ENCODE measurements around the gene ZSCAN12.

GRCh38 chr6:28357036-28357435 is 42.5 kb downstream of the ZSCAN12 start:
- TF ChIP-seq CBX5 (CRISPR knock-in tag; IDR thresholded peaks at IDR 0.05; ENCODE audit: borderline replicate concordance) (no peak), SSRP1 (CRISPR knock-in tag; IDR thresholded peaks at IDR 0.05) (no peak), ZNF232 (CRISPR knock-in tag; IDR thresholded peaks at IDR 0.05; ENCODE audit: borderline replicate concordance) (no peak), ZBTB49 (CRISPR knock-in tag; IDR thresholded peaks at IDR 0.05; ENCODE audit: borderline replicate concordance) (no peak), ATF2 (CRISPR knock-in tag; IDR thresholded peaks at IDR 0.05) (no peak), RNF219 (CRISPR knock-in tag; IDR thresholded peaks at IDR 0.05) (no peak), RAD21 (CRISPR knock-in tag; IDR thresholded peaks at IDR 0.05) (no peak), SMC3 (IDR thresholded peaks at IDR 0.05; ENCODE audit: low read length) (no peak), ETV6 (CRISPR knock-in tag; conservative IDR thresholded peaks at IDR 0.05) (no peak), CTCF (CRISPR knock-in tag; IDR thresholded peaks at IDR 0.05) (no peak), ZBTB43 (CRISPR knock-in tag; conservative IDR thresholded peaks at IDR 0.05) (no peak)

Measured in HepG2 (cell line).